GM19455 (cell line): Measurements from ENCODE around the gene HERC5.
"Not testable (repeated sequence)": the region's sequence is repeated elsewhere in the genome, so short reads cannot be mapped to it uniquely, and the experiment has no call there.

Source experiments
- ATAC-seq: cut with Tn5 transposase; IDR thresholded peaks from one replicate; pipeline ENCODE4 v1.9.1; 2021; ENCODE audit not compliant: unreplicated experiment

The HERC5 gene

GRCh38 chr4:88447371-88448095 is 9.4 kb upstream of the HERC5 start:
- ATAC-seq, result no peak

- ATAC-seq, result not testable (repeated sequence)
These were observed 8.6 kb upstream of the HERC5 start for GRCh38 chr4:88448211-88448765.

GRCh38 chr4:88448889-88449288 is 8.0 kb upstream of the HERC5 start:
- ATAC-seq, result no peak

- no peak for ATAC-seq
These were observed 7.6 kb upstream of the HERC5 start for GRCh38 chr4:88449290-88449689.

- ATAC-seq, result no peak
These were observed 5.7 kb upstream of the HERC5 start for GRCh38 chr4:88451205-88451604.

GRCh38 chr4:88452912-88453311 is 4.0 kb upstream of the HERC5 start:
- ATAC-seq, result no peak

GRCh38 chr4:88457307-88458103 is 586 bp downstream of the HERC5 start:
- peak; percentile 46 for ATAC-seq

- ATAC-seq, result no peak
These were observed 1.3 kb downstream of the HERC5 start for GRCh38 chr4:88458104-88458740.

GRCh38 chr4:88465653-88466192 is 8.8 kb downstream of the HERC5 start:
- no peak for ATAC-seq

GRCh38 chr4:88467392-88467791 is 10.5 kb downstream of the HERC5 start:
- ATAC-seq, result no peak

GRCh38 chr4:88477229-88477860 is 20.4 kb downstream of the HERC5 start:
- ATAC-seq, result no peak

- no peak for ATAC-seq
These were observed 21.3 kb downstream of the HERC5 start for GRCh38 chr4:88478247-88478646.

GRCh38 chr4:88481537-88481936 is 24.6 kb downstream of the HERC5 start:
- ATAC-seq, result no peak

GRCh38 chr4:88489100-88489761 is 32.3 kb downstream of the HERC5 start:
- ATAC-seq, result no peak

GRCh38 chr4:88497859-88498409 is 41.0 kb downstream of the HERC5 start:
- ATAC-seq, result no peak

- no peak for ATAC-seq
These were observed 46.4 kb downstream of the HERC5 start for GRCh38 chr4:88503344-88503743.

- ATAC-seq, result no peak
These were observed 54.3 kb downstream of the HERC5 start for GRCh38 chr4:88511236-88511635.

- ATAC-seq, result no peak
These were observed 57.9 kb downstream of the HERC5 start for GRCh38 chr4:88514557-88515511.

- no peak for ATAC-seq
These were observed 59.8 kb downstream of the HERC5 start for GRCh38 chr4:88516746-88517145.
